OCI-LY1 (cell line): ENCODE results near the gene EFNA3.

ENCODE experiments used
- H2AFZ ChIP-seq: fragments of 200-600 bp; sonication (generic), shearing (Covaris generic); 2 replicates; pipeline ENCODE4 v1.6.0; 2014; ENCODE audit warnings: antibody characterized with exemption, mild to moderate bottlenecking, low read length
- H3F3A ChIP-seq: fragments of 200-600 bp; sonication (generic), shearing (Covaris generic); 2 replicates; pipeline ENCODE4 v1.6.0; 2014; ENCODE audit warnings: mild to moderate bottlenecking, antibody characterized with exemption, low read length, moderate library complexity; ENCODE audit not compliant: insufficient read depth
- H3K27ac ChIP-seq: fragments of 200-600 bp; sonication (generic); 2 replicates; pipeline ENCODE4 v1.5.1; 2014; ENCODE audit warnings: low read length, mixed run types, mild to moderate bottlenecking, low read depth; ENCODE audit not compliant: poor library complexity, severe bottlenecking
- H3K27me3 ChIP-seq: fragments of 200-600 bp; sonication (generic); 2 replicates; pipeline ENCODE4 v1.6.0; 2014; ENCODE audit warnings: antibody characterized with exemption, mild to moderate bottlenecking, low read length, moderate library complexity; ENCODE audit not compliant: insufficient read depth
- H3K36me3 ChIP-seq: fragments of 200-600 bp; sonication (generic); 2 replicates; pipeline ENCODE4 v1.6.1; 2014; ENCODE audit warnings: mild to moderate bottlenecking, antibody characterized with exemption, low read length, moderate library complexity, mixed read lengths; ENCODE audit not compliant: insufficient read depth
- H3K4me1 ChIP-seq: fragments of 200-600 bp; sonication (generic); 2 replicates; pipeline ENCODE4 v1.5.1; 2014; ENCODE audit warnings: mild to moderate bottlenecking, low read length, moderate library complexity; ENCODE audit not compliant: insufficient read depth, severe bottlenecking
- H3K4me2 ChIP-seq: fragments of 200-600 bp; sonication (generic), shearing (Covaris generic); 2 replicates; pipeline ENCODE4 v1.6.1; 2014; ENCODE audit warnings: low read length
- H3K4me3 ChIP-seq: fragments of 200-600 bp; sonication (generic); 2 replicates; pipeline ENCODE4 v1.5.1; 2014; ENCODE audit warnings: low read length, low read depth, mild to moderate bottlenecking, mixed read lengths; ENCODE audit not compliant: poor library complexity, severe bottlenecking
- H3K79me2 ChIP-seq: fragments of 200-600 bp; shearing (Covaris generic); 2 replicates; pipeline ENCODE4 v1.6.1; 2016; ENCODE audit warnings: mixed run types, low read length, mixed read lengths; ENCODE audit not compliant: insufficient read depth
- H3K9ac ChIP-seq: fragments of 200-600 bp; sonication (generic), shearing (Covaris generic); 2 replicates; pipeline ENCODE4 v1.6.1; 2014; ENCODE audit warnings: mild to moderate bottlenecking, low read length, mixed read lengths
- H3K9me2 ChIP-seq: fragments of 200-600 bp; sonication (generic), shearing (Covaris generic); 2 replicates; pipeline ENCODE4 v1.6.1; 2014; ENCODE audit warnings: low read depth, mild to moderate bottlenecking, low read length, mixed read lengths
- H3K9me3 ChIP-seq: fragments of 200-600 bp; shearing (Covaris generic); 2 replicates; pipeline ENCODE4 v1.6.1; 2014; ENCODE audit warnings: low read length, mixed read lengths
- H4K20me1 ChIP-seq: fragments of 200-600 bp; sonication (generic), shearing (Covaris generic); 2 replicates; pipeline ENCODE4 v1.6.0; 2016; ENCODE audit warnings: mild to moderate bottlenecking, low read length; ENCODE audit not compliant: insufficient read depth
- EZH2 ChIP-seq: fragments of 200-600 bp; sonication (generic), shearing (Covaris generic); IDR thresholded peaks from 2 replicates; pipeline ENCODE4 v1.8.0; 2017; ENCODE audit warnings: borderline replicate concordance, mixed run types, mild to moderate bottlenecking, antibody characterized with exemption, low read length, moderate library complexity, mixed read lengths
- TF ChIP-seq, protein P1 (sequence below): fragments of 200-600 bp; sonication (generic), shearing (Covaris generic); IDR thresholded peaks from 2 replicates; pipeline ENCODE4 v1.5.1; 2017; ENCODE audit warnings: mild to moderate bottlenecking, antibody characterized with exemption, low read length, moderate library complexity, mixed read lengths

The EFNA3 gene

DNA sequence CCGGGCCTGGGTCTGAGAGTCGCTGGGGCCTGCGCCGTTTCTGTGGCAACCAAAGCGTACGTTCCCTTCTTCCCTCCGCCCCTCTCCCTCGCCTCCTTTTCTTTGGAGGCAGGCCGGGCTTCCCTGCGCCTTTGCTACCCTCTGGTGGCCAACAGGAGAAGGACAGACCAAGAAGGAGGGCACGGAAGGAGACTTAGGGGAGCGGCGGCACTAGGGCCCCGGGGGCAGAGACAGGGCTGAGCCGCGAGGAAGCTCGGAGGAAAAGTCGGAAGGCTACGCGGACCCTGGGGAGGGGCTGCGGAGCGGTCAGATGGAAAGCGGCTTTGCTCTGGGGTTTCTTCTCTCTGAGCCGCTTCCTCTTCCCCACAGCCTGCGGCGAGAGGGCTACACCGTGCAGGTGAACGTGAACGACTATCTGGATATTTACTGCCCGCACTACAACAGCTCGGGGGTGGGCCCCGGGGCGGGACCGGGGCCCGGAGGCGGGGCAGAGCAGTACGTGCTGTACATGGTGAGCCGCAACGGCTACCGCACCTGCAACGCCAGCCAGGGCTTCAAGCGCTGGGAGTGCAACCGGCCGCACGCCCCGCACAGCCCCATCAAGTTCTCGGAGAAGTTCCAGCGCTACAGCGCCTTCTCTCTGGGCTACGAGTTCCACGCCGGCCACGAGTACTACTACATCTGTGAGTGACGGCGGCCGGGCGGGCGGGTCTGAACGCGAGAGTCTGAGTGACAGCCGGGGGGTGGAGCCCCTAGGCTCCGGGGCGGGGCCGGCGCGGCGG, 6.3 kb downstream of the EFNA3 start:
- Histone ChIP-seq H3K4me1 (peaks cover 51% of the 10 kb centered on the region), H3F3A (no peaks in the 10 kb centered on the region), H3K4me3 (peak overlapping the region; percentile 65), H4K20me1 (no peaks in the 10 kb centered on the region), H2AFZ (no peak overlapping the region), H3K9me2 (no peaks in the 10 kb centered on the region), H3K9me3 (no peaks in the 10 kb centered on the region), H3K4me2 (peak overlapping the region; percentile 93), H3K27ac (peak overlapping the region; percentile 90), H3K36me3 (no peaks in the 10 kb centered on the region), H3K27me3 (peaks cover 6% of the 10 kb centered on the region; the same call in 1 of the 2 replicates), H3K9ac (peak overlapping the region; percentile 58), H3K79me2 (no peaks in the 10 kb centered on the region)
- TF ChIP-seq EZH2, result no peak
- TF ChIP-seq, protein P1, sequence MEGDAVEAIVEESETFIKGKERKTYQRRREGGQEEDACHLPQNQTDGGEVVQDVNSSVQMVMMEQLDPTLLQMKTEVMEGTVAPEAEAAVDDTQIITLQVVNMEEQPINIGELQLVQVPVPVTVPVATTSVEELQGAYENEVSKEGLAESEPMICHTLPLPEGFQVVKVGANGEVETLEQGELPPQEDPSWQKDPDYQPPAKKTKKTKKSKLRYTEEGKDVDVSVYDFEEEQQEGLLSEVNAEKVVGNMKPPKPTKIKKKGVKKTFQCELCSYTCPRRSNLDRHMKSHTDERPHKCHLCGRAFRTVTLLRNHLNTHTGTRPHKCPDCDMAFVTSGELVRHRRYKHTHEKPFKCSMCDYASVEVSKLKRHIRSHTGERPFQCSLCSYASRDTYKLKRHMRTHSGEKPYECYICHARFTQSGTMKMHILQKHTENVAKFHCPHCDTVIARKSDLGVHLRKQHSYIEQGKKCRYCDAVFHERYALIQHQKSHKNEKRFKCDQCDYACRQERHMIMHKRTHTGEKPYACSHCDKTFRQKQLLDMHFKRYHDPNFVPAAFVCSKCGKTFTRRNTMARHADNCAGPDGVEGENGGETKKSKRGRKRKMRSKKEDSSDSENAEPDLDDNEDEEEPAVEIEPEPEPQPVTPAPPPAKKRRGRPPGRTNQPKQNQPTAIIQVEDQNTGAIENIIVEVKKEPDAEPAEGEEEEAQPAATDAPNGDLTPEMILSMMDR, result peak; percentile 90

- Histone ChIP-seq H3K4me3 (peak overlapping the region; percentile 65), H4K20me1 (no peaks in the 10 kb centered on the region), H3F3A (no peaks in the 10 kb centered on the region), H3K27ac (peak overlapping the region; percentile 90), H3K36me3 (no peaks in the 10 kb centered on the region), H3K9ac (peak overlapping the region; percentile 58), H3K9me3 (no peaks in the 10 kb centered on the region), H3K4me2 (peak overlapping the region; percentile 93), H3K4me1 (peaks cover 44% of the 10 kb centered on the region), H3K9me2 (no peaks in the 10 kb centered on the region), H2AFZ (0 out of 2 replicates have a peak overlapping the region, but pooled peaks have one; percentile 40), H3K27me3 (peaks cover under 1% of the 10 kb centered on the region; the same call in 1 of the 2 replicates), H3K79me2 (no peaks in the 10 kb centered on the region)
- TF ChIP-seq EZH2, result no peak
- TF ChIP-seq, protein P1, result no peak
Observed at GRCh38 chr1:155085504-155086127, 7.0 kb downstream of the EFNA3 start.

- Histone ChIP-seq H3K4me1 (peaks cover 41% of the 10 kb centered on the region), H3K9me3 (no peaks in the 10 kb centered on the region), H2AFZ (no peak overlapping the region), H3K36me3 (no peaks in the 10 kb centered on the region), H3K27me3 (no peaks in the 10 kb centered on the region), H3K9me2 (no peaks in the 10 kb centered on the region), H3K4me3 (peak overlapping the region; percentile 65), H4K20me1 (no peaks in the 10 kb centered on the region), H3K9ac (peak overlapping the region; percentile 58; the same call in 1 of the 2 replicates), H3K27ac (peak overlapping the region; percentile 90), H3F3A (no peaks in the 10 kb centered on the region), H3K79me2 (no peaks in the 10 kb centered on the region), H3K4me2 (peak overlapping the region; percentile 93)
- no peak for TF ChIP-seq EZH2
- TF ChIP-seq, protein P1, result peak; percentile 95
Observed at GRCh38 chr1:155086128-155086741, 7.6 kb downstream of the EFNA3 start.
